Measurements from ENCODE around the gene KRTAP5-6.

- TF ChIP-seq POLR2AphosphoS5 (IDR thresholded peaks at IDR 0.05) (no peak), POLR2A (IDR thresholded peaks at IDR 0.05) (no peak), CTCF (IDR thresholded peaks at IDR 0.05) (no peak), EP300 (IDR thresholded peaks at IDR 0.05; ENCODE audit: low read depth) (no peak)
Observed at GRCh38 chr11:1675536-1676228, 21.3 kb upstream of the KRTAP5-6 start.
